ENCODE results near the gene ECT2L.
A peak's percentile ranks its signal among the peaks of the same experiment; 100 is the strongest.

Gene ECT2L

DNA sequence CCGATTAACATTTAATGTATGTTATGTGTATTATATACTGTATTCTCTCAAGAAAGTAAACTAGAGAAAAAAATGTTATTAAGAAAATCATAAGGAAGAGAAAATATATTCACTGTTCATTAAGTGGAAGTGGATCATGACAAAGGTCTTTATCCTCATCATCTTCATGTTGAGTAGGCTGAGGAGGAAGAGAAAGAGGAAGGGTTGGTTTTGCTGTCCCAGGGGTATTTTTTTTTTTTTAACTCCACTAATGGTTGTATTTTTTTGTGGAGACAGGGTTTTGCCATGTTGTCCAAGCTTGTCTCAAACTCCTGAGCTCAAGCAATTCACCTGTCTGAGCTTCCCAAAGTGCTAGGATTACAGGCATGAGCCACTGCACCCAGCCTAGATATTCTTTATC, 11.0 kb downstream of the ECT2L start:
- no peak overlapping the region for H3K27ac Mint-ChIP-seq
- H3K9me3 Mint-ChIP-seq, result no peaks in the 10 kb centered on the region
- no peaks in the 10 kb centered on the region for H3K36me3 Mint-ChIP-seq (ENCODE audit: low read depth)
- H3K27me3 Mint-ChIP-seq (ENCODE audit: low read depth), result peaks cover 3% of the 10 kb centered on the region
- peaks cover 22% of the 10 kb centered on the region for H3K4me1 Mint-ChIP-seq
- TF ChIP-seq, protein P1, sequence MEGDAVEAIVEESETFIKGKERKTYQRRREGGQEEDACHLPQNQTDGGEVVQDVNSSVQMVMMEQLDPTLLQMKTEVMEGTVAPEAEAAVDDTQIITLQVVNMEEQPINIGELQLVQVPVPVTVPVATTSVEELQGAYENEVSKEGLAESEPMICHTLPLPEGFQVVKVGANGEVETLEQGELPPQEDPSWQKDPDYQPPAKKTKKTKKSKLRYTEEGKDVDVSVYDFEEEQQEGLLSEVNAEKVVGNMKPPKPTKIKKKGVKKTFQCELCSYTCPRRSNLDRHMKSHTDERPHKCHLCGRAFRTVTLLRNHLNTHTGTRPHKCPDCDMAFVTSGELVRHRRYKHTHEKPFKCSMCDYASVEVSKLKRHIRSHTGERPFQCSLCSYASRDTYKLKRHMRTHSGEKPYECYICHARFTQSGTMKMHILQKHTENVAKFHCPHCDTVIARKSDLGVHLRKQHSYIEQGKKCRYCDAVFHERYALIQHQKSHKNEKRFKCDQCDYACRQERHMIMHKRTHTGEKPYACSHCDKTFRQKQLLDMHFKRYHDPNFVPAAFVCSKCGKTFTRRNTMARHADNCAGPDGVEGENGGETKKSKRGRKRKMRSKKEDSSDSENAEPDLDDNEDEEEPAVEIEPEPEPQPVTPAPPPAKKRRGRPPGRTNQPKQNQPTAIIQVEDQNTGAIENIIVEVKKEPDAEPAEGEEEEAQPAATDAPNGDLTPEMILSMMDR (IDR thresholded peaks at IDR 0.05; ENCODE audit: unreplicated experiment in 3 of 3), result no peak
- no peak overlapping the region for H3K4me3 Mint-ChIP-seq

DNA sequence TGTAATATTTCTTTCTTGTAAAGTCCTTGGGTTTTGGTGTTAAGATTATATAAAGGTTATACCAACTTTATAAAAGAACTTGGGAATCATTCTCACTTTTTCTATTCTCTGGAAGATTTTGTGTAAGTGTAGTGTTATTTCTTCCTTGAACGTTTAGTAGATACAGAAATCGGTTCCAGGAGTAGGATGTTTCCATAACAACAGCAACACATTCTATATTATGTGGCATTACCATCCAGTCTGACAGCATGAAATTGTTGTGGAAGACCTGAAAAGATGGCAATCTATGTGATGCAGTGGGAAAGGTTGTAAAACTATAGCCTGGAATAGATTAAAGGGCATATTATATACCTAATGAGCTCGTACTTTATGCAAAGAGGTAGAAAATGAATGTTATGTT, 13.8 kb downstream of the ECT2L start:
- no peaks in the 10 kb centered on the region for H3K36me3 Mint-ChIP-seq (ENCODE audit: low read depth)
- H3K27me3 Mint-ChIP-seq (ENCODE audit: low read depth), result peaks cover 4% of the 10 kb centered on the region
- peaks cover 5% of the 10 kb centered on the region for H3K4me1 Mint-ChIP-seq
- no peak overlapping the region for H3K27ac Mint-ChIP-seq
- TF ChIP-seq, protein P1 (IDR thresholded peaks at IDR 0.05; ENCODE audit: unreplicated experiment in 3 of 3), result no peak
- H3K4me3 Mint-ChIP-seq, result no peak overlapping the region
- no peaks in the 10 kb centered on the region for H3K9me3 Mint-ChIP-seq

DNA sequence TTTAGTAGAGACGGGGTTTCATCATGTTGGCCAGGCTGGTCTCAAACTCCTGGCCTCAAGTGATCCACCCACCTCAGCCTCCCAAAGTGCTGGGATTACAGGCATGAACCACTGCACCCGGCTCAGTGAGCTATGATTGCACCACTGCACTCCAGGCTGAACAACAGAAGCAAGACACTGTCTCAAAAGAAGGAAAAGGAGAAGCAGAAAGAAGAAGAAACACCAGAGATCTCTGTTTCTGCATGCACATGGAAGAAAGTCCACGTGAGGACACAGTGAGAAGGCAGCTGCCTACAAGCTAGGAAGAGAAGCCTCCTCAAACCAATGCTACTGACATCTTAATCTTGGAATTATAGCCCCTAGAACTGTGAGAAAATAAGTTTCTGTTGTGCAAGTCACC, 16.0 kb downstream of the ECT2L start:
- TF ChIP-seq, protein P1 (IDR thresholded peaks at IDR 0.05; ENCODE audit: unreplicated experiment in 3 of 3), result no peak
- Mint-ChIP-seq H3K27me3 (ENCODE audit: low read depth) (peaks cover 4% of the 10 kb centered on the region), H3K4me1 (peaks cover 6% of the 10 kb centered on the region), H3K27ac (peak overlapping the region in 1 of 3 experiments; percentile 76), H3K36me3 (ENCODE audit: low read depth) (no peaks in the 10 kb centered on the region), H3K4me3 (no peak overlapping the region), H3K9me3 (no peaks in the 10 kb centered on the region)

DNA sequence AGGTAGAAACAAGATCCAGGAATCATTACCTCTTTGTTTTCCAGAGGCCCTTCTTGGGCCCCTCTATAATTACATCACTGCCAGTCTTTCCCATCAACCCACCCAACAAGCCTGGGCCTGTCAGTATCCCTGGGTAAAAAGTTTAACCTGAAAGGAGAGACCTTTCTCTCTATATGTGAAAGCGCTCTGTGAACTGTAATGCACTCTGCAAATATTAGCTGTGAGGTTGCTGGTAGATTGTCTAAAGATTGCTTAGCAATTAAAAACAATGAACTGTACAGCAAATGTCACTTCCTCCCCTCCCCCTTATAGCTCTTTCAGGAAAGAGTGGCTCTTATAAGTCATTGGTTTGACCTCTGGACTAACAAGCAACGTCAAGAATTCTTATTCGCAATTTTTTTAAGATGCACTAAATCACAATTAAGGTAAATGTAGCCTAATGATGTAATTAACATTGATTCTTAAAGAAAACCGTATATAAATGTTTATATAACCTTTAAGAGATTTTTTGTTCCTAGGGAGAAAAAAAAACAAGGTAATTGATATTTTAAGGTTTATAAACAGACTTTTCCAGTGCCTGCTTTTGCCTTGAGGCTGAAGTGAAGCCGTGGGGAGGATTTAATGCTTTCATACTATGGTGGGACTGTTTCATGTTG, 18.4 kb downstream of the ECT2L start:
- no peak overlapping the region for H3K4me3 Mint-ChIP-seq
- H3K9me3 Mint-ChIP-seq, result no peaks in the 10 kb centered on the region
- TF ChIP-seq, protein P1 (IDR thresholded peaks at IDR 0.05; ENCODE audit: unreplicated experiment in 3 of 3), result no peak
- H3K36me3 Mint-ChIP-seq (ENCODE audit: low read depth), result no peaks in the 10 kb centered on the region
- H3K4me1 Mint-ChIP-seq, result peaks cover 17% of the 10 kb centered on the region
- peaks cover 4% of the 10 kb centered on the region for H3K27me3 Mint-ChIP-seq (ENCODE audit: low read depth)
- peak overlapping the region in 1 of 3 experiments; percentile 94 for H3K27ac Mint-ChIP-seq

DNA sequence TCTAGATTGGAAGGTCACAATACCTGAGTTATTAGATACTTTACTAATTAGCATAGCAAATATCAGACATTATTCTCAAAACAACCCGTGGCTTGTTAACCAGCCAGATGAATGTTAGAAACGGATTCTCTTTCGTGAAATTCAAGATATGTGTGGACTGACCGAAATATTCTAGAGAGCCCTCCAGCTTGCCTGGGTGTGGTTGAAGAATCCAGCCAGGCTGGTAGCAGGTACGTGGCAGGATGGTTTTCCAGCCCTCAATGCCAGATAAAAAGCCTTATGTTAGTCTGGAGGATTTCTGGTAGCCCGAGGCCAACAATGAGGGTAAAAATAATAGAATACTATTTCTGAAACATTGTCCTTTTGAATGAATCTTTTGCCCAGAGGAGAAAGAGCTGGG, 19.3 kb downstream of the ECT2L start:
- TF ChIP-seq, protein P1 (IDR thresholded peaks at IDR 0.05; ENCODE audit: unreplicated experiment in 3 of 3), result no peak
- H3K36me3 Mint-ChIP-seq (ENCODE audit: low read depth), result no peaks in the 10 kb centered on the region
- peaks cover 17% of the 10 kb centered on the region for H3K4me1 Mint-ChIP-seq
- peak overlapping the region in 1 of 3 experiments; percentile 94 for H3K27ac Mint-ChIP-seq
- H3K27me3 Mint-ChIP-seq (ENCODE audit: low read depth), result peaks cover 4% of the 10 kb centered on the region
- no peaks in the 10 kb centered on the region for H3K9me3 Mint-ChIP-seq
- no peak overlapping the region for H3K4me3 Mint-ChIP-seq

Measured in nephron (organoid).